Hepatocyte (in vitro differentiated cells): ENCODE data around the gene C4orf54. TPM values are rescaled to one million over a fixed set of nuclear protein-coding genes. Genes with fewer than 3 reads are reported as not detected.

Experiments used
- DNase-seq: peaks from one replicate; pipeline ENCODE4 v3.0.0-alpha.2; 2016; ENCODE audit warnings: low spot score
- H2AFZ ChIP-seq: fragments of 200-600 bp; sonication (generic); 2 replicates; pipeline ENCODE4 v1.6.0; 2016; ENCODE audit warnings: antibody characterized with exemption, mild to moderate bottlenecking
- H3K27ac ChIP-seq: fragments of 200-600 bp; sonication (generic); 2 replicates; pipeline ENCODE4 v1.5.1; 2016; ENCODE audit warnings: mild to moderate bottlenecking
- H3K27me3 ChIP-seq: fragments of 200-600 bp; sonication (generic); 2 replicates; pipeline ENCODE4 v1.6.1; 2016
- H3K36me3 ChIP-seq: fragments of 200-600 bp; sonication (generic); replicated peaks from 2 replicates; pipeline ENCODE4 v1.5.1; 2016; ENCODE audit warnings: low read depth; ENCODE audit not compliant: insufficient read depth
- H3K4me1 ChIP-seq: fragments of 200-600 bp; sonication (generic); 2 replicates; pipeline ENCODE4 v1.5.1; 2016; ENCODE audit warnings: mild to moderate bottlenecking, moderate library complexity; ENCODE audit not compliant: insufficient read depth
- H3K4me2 ChIP-seq: fragments of 200-600 bp; sonication (generic); 2 replicates; pipeline ENCODE4 v1.6.0; 2016
- H3K4me3 ChIP-seq: fragments of 200-600 bp; sonication (generic); 2 replicates; pipeline ENCODE4 v1.5.1; 2016; ENCODE audit warnings: mild to moderate bottlenecking
- H3K79me2 ChIP-seq: fragments of 200-600 bp; sonication (generic); 2 replicates; pipeline ENCODE4 v1.6.0; 2017; ENCODE audit warnings: mild to moderate bottlenecking
- H3K9me2 ChIP-seq: fragments of 200-600 bp; sonication (generic); replicated peaks from 2 replicates; pipeline ENCODE4 v1.6.0; 2017; ENCODE audit warnings: mild to moderate bottlenecking; ENCODE audit not compliant: insufficient read depth
- H3K9me3 ChIP-seq: fragments of 200-600 bp; sonication (generic); 2 replicates; pipeline ENCODE4 v1.5.1; 2016; ENCODE audit warnings: low read depth, mild to moderate bottlenecking
- H4K20me1 ChIP-seq: fragments of 200-600 bp; sonication (generic); 2 replicates; pipeline ENCODE4 v1.6.0; 2016; ENCODE audit warnings: mild to moderate bottlenecking; ENCODE audit not compliant: insufficient read depth, poor library complexity, severe bottlenecking
- EZH2 ChIP-seq: fragments of 200-600 bp; sonication (generic); IDR thresholded peaks from 2 replicates; pipeline ENCODE4 v1.6.1; 2016; ENCODE audit warnings: antibody characterized with exemption, mild to moderate bottlenecking, borderline replicate concordance
- EZH2phosphoT487 ChIP-seq: fragments of 200-600 bp; sonication (generic); IDR thresholded peaks from one replicate; pipeline ENCODE4 v1.6.1; 2018; ENCODE audit warnings: antibody characterized with exemption, mild to moderate bottlenecking, low read depth, moderate library complexity; ENCODE audit not compliant: unreplicated experiment, severe bottlenecking
- WGBS: methylation state at CpG from one replicate; pipeline ENCODE4 v1.1.6; 2016; ENCODE audit warnings: low lambda C conversion rate; ENCODE audit errors: missing lambda C conversion rate; 5-methylcytosine and 5-hydroxymethylcytosine counted together
- polyA plus RNA-seq: library from polyadenylated mRNA; unstranded; fragments of >200 nt; fragmentation: Nextera tagmentation; extraction: Ambion mirVana; gene quantifications from 2 replicates; pipeline ENCODE4 v1.2.1, GENCODE V29; 2016
- total RNA-seq: library from RNA; depleted of rRNA; stranded (reverse); fragments of >200 nt; gene quantifications from 2 replicates; pipeline ENCODE4 v1.2.3, GENCODE V29; 2014
- TF ChIP-seq, protein P1 (sequence below): fragments of 200-600 bp; sonication (generic); IDR thresholded peaks from 2 replicates; pipeline ENCODE4 v1.5.1; 2016; ENCODE audit warnings: antibody characterized with exemption, mild to moderate bottlenecking; ENCODE audit not compliant: poor library complexity

C4orf54 gene
- total and polyA plus RNA-seq, 2 experiments from 2014 or later = 0.07 TPM; not detected in 1

DNA sequence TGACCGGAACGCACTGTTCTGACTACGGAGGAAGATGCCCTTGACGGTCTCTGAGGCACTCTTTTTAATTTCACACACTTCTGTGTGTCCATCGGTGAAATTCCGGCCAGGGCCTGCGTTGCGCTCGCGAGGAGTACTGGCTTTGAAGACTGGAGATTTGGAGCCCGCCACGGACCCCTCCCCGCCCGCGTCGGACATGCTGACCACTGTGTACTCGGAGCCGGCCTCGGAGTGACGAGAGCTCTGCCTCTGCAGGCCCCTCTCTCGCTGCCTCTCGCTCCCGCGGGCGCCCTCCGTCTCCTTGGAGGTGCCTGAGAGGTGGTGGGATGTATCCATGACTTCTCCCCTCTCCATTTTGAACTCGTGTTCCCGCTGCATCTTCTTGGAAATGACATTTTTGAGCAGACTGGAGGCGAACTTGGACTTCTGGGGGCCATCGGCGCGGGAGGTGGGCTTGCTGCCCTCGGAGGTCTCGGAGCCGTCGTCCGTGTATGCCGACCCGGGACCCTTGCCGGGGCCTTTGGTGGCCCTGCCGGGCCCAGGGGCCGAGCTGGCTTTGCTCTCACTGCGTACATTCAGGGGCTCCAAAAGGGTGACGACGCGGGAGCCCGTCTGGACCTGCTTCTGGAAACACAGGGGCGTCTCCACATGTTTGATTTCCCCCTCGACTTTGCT lies 5.7 kb downstream of the C4orf54 start:
- no peaks in the 10 kb centered on the region for H3K27me3 ChIP-seq
- 97% methylated on average over 47 of the region's 49 CpGs for WGBS
- no peak for TF ChIP-seq EZH2
- TF ChIP-seq, protein P1, sequence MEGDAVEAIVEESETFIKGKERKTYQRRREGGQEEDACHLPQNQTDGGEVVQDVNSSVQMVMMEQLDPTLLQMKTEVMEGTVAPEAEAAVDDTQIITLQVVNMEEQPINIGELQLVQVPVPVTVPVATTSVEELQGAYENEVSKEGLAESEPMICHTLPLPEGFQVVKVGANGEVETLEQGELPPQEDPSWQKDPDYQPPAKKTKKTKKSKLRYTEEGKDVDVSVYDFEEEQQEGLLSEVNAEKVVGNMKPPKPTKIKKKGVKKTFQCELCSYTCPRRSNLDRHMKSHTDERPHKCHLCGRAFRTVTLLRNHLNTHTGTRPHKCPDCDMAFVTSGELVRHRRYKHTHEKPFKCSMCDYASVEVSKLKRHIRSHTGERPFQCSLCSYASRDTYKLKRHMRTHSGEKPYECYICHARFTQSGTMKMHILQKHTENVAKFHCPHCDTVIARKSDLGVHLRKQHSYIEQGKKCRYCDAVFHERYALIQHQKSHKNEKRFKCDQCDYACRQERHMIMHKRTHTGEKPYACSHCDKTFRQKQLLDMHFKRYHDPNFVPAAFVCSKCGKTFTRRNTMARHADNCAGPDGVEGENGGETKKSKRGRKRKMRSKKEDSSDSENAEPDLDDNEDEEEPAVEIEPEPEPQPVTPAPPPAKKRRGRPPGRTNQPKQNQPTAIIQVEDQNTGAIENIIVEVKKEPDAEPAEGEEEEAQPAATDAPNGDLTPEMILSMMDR = no peak
- no peak for TF ChIP-seq EZH2phosphoT487

GRCh38 chr4:99651016-99651769 lies 6.4 kb downstream of the C4orf54 start:
- no peaks in the 10 kb centered on the region for H3K9me3 ChIP-seq
- no peak overlapping the region for H3K4me2 ChIP-seq
- H2AFZ ChIP-seq = no peak overlapping the region
- H3K9me2 ChIP-seq = no peaks in the 10 kb centered on the region
- H3K27me3 ChIP-seq = no peaks in the 10 kb centered on the region
- no peak overlapping the region for H3K4me3 ChIP-seq
- H3K36me3 ChIP-seq = no peaks in the 10 kb centered on the region
- no peak for DNase-seq
- H4K20me1 ChIP-seq = no peaks in the 10 kb centered on the region
- 93% methylated on average over 16 of the region's 18 CpGs for WGBS
- peaks cover 8% of the 10 kb centered on the region for H3K4me1 ChIP-seq
- H3K79me2 ChIP-seq = no peaks in the 10 kb centered on the region
- TF ChIP-seq, protein P1 = no peak
- no peak for TF ChIP-seq EZH2phosphoT487
- H3K27ac ChIP-seq = no peak overlapping the region

More for the DNA sequence above, 5.7 kb downstream of the C4orf54 start:
- Histone ChIP-seq H3K4me2 (no peak overlapping the region), H3K36me3 (no peaks in the 10 kb centered on the region), H3K9me2 (no peaks in the 10 kb centered on the region), H3K79me2 (no peaks in the 10 kb centered on the region), H3K9me3 (no peaks in the 10 kb centered on the region), H4K20me1 (no peaks in the 10 kb centered on the region), H3K4me1 (peaks cover 8% of the 10 kb centered on the region), H2AFZ (no peak overlapping the region), H3K27ac (no peak overlapping the region), H3K4me3 (no peak overlapping the region)
- no peak for DNase-seq

DNA sequence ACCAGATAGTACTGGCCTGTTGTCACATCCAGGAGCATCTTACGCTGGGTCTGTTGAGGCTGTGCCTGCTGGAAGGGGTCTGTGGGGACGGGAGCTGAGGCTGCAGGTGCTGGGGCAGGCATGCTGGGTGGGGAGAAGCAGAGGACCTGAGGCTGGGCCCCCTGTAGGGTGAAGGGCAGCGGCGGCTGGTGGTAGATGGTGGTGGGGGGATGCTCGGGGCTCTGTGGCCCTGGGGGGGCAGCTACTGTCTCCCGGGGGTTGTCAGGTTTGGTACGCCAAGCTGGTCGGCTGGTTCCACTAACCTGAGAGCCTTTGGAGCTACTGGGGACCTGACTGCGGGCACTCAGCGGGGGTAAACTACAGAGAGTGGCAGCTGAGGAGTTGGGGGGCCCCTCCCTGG lies 7.8 kb downstream of the C4orf54 start:
- H3K79me2 ChIP-seq = no peaks in the 10 kb centered on the region

More for the DNA sequence above, 7.8 kb downstream of the C4orf54 start:
- no peaks in the 10 kb centered on the region for H3K9me2 ChIP-seq
- H3K4me1 ChIP-seq = peaks cover 8% of the 10 kb centered on the region
- H3K4me3 ChIP-seq = no peak overlapping the region
- H3K4me2 ChIP-seq = no peak overlapping the region
- H3K9me3 ChIP-seq = no peaks in the 10 kb centered on the region
- H4K20me1 ChIP-seq = no peaks in the 10 kb centered on the region
- no peaks in the 10 kb centered on the region for H3K27me3 ChIP-seq
- TF ChIP-seq EZH2 (no peak), EZH2phosphoT487 (no peak)
- TF ChIP-seq, protein P1 = no peak
- WGBS = 97% methylated on average over 6 of the region's 10 CpGs
- H3K27ac ChIP-seq = no peak overlapping the region
- no peak overlapping the region for H2AFZ ChIP-seq
- H3K36me3 ChIP-seq = no peaks in the 10 kb centered on the region
- DNase-seq = no peak
